HCT116 (cell line): ENCODE data around the gene GALNT6. TPM values are rescaled to one million over a fixed set of nuclear protein-coding genes. Genes with fewer than 3 reads are reported as not detected.

ENCODE experiments used
- ATAC-seq: fragments of 200-7000 bp; cut with Tn5 transposase; 2 replicates; pipeline ENCODE4 v1.9.1; 2020; ENCODE audit warnings: mild to moderate bottlenecking, moderate library complexity
- BruUV-seq: library from RNA; stranded (reverse); fragments of 400-500 nt; replicated peaks from 2 replicates; lab custom pipeline; 2021; lab: Mats Ljungman, UMichigan
- CTCF ChIA-PET: fragments of 300-600 bp; sonication (Branson Sonifier 250); formaldehyde crosslinking; loops from one replicate; lab custom pipeline; 2021; ENCODE audit warnings: antibody characterized with exemption; lab: Charles Lee
- POLR2A ChIA-PET: fragments of 300-600, 350-600 bp; sonication (Branson Sonifier 250); formaldehyde crosslinking; loops from one replicate; lab custom pipeline; 2021; ENCODE audit warnings: antibody characterized with exemption; lab: Charles Lee
- RAD21 ChIA-PET, 2 experiments: fragments of 300-600 bp; sonication (Branson Sonifier 250); formaldehyde crosslinking; loops; one replicate each; lab custom pipeline; 2023; ENCODE audit warnings: low total read pairs in 2 of 2; ENCODE audit not compliant: uncharacterized antibody in 2 of 2, unreplicated experiment in 2 of 2, low non-redundant PET in 1 of 2; lab: Charles Lee
- DNase-seq: peaks from one replicate; pipeline ENCODE4 v3.0.0-alpha.2; 2010; ENCODE audit warnings: low read depth, low spot score
- H2AFZ ChIP-seq: fragments of 200-600 bp; shearing (Covaris generic), sonication (generic); 2 replicates; pipeline ENCODE4 v1.6.1; 2017; ENCODE audit warnings: low read depth, mixed run types, mixed read lengths, antibody characterized with exemption, low read length; ENCODE audit not compliant: poor library complexity, severe bottlenecking
- H3K27ac ChIP-seq: 2 replicates; pipeline ENCODE4 v1.5.1; 2012; ENCODE audit warnings: low read depth, low read length
- H3K27me3 ChIP-seq: fragments of 200-600 bp; sonication (generic); 2 replicates; pipeline ENCODE4 v1.6.1; 2016; ENCODE audit warnings: mixed run types, low read length, mixed read lengths; ENCODE audit not compliant: insufficient read depth
- H3K36me3 ChIP-seq, 2 experiments: fragments of 200-500 bp in 1 of 2; fragments of 200-600 bp in 1 of 2; sonication (Bioruptor generic) in 1 of 2; sonication (generic) in 1 of 2; 2 replicates each; pipeline versions ENCODE4 v1.5.1 to v1.6.1; 2014 to 2016; ENCODE audit warnings: low read length in 2 of 2, inconsistent platforms in 1 of 2, mixed read lengths in 1 of 2, mixed run types in 1 of 2; ENCODE audit not compliant: insufficient read depth in 2 of 2, control insufficient read depth in 1 of 2
- H3K4me1 ChIP-seq, 2 experiments: fragments of 200-600 bp in 1 of 2; sonication (generic) in 1 of 2; 2 replicates each; pipeline versions ENCODE4 v1.5.1 to v1.6.1; 2012 to 2017; ENCODE audit warnings: low read length in 2 of 2, inconsistent platforms in 1 of 2, mild to moderate bottlenecking in 1 of 2, mixed read lengths in 1 of 2, mixed run types in 1 of 2, moderate library complexity in 1 of 2; ENCODE audit not compliant: insufficient read depth in 2 of 2, control insufficient read depth in 1 of 2
- H3K4me2 ChIP-seq: fragments of 200-600 bp; sonication (generic); 2 replicates; pipeline ENCODE4 v1.6.1; 2017; ENCODE audit warnings: mixed run types, low read length, mixed read lengths
- H3K4me3 ChIP-seq, 2 experiments: fragments of 200-600 bp in 1 of 2; sonication (generic) in 1 of 2; replicated peaks in 1 of 2; 2 replicates each; pipeline ENCODE4 v1.5.1; 2011 to 2016; ENCODE audit warnings: low read length in 2 of 2, control low read depth in 1 of 2, low read depth in 1 of 2, mild to moderate bottlenecking in 1 of 2, mixed read lengths in 1 of 2, mixed run types in 1 of 2
- H3K79me2 ChIP-seq: fragments of 200-600 bp; sonication (generic); 2 replicates; pipeline ENCODE4 v1.6.1; 2017; ENCODE audit warnings: mild to moderate bottlenecking, mixed run types, low read length, moderate library complexity, mixed read lengths; ENCODE audit not compliant: insufficient read depth
- H3K9ac ChIP-seq: fragments of 200-600 bp; sonication (generic); 2 replicates; pipeline ENCODE4 v1.6.1; 2016; ENCODE audit warnings: low read length, mixed read lengths
- H3K9me2 ChIP-seq: fragments of 200-600 bp; sonication (generic), shearing (Covaris generic); 2 replicates; pipeline ENCODE4 v1.6.1; 2017; ENCODE audit warnings: mixed run types, mild to moderate bottlenecking, moderate library complexity; ENCODE audit not compliant: insufficient read depth
- H3K9me3 ChIP-seq, 2 experiments: fragments of 200-500 bp in 1 of 2; fragments of 200-600 bp in 1 of 2; sonication (Bioruptor generic) in 1 of 2; sonication (generic) in 1 of 2; 2 replicates each; pipeline ENCODE4 v1.6.1; 2014 to 2017; ENCODE audit warnings: low read length in 2 of 2, mixed read lengths in 2 of 2, inconsistent platforms in 1 of 2, low read depth in 1 of 2, mild to moderate bottlenecking in 1 of 2, mixed run types in 1 of 2, moderate library complexity in 1 of 2; ENCODE audit not compliant: control insufficient read depth in 1 of 2, insufficient read depth in 1 of 2
- H4K20me1 ChIP-seq: fragments of 200-600 bp; sonication (generic), shearing (Covaris generic); 2 replicates; pipeline ENCODE4 v1.6.1; 2017; ENCODE audit warnings: mixed run types, mild to moderate bottlenecking, moderate library complexity; ENCODE audit not compliant: insufficient read depth
- ATF3 ChIP-seq: IDR thresholded peaks from 2 replicates; pipeline ENCODE4 v1.6.1; 2012
- CEBPB ChIP-seq: IDR thresholded peaks from 2 replicates; pipeline ENCODE4 v1.6.1; 2012; ENCODE audit warnings: low read depth
- FOSL1 ChIP-seq: IDR thresholded peaks from 2 replicates; pipeline ENCODE4 v1.6.1; 2012; ENCODE audit warnings: low read depth
- JUND ChIP-seq: IDR thresholded peaks from 2 replicates; pipeline ENCODE4 v1.6.1; 2012
- MAX ChIP-seq: IDR thresholded peaks from 2 replicates; pipeline ENCODE4 v1.6.1; 2012
- REST ChIP-seq: IDR thresholded peaks from 2 replicates; pipeline ENCODE4 v1.6.1; 2012; ENCODE audit warnings: low read depth
- SIN3A ChIP-seq: IDR thresholded peaks from 2 replicates; pipeline ENCODE4 v1.6.1; 2012; ENCODE audit warnings: low read depth
- SP1 ChIP-seq: IDR thresholded peaks from 2 replicates; pipeline ENCODE4 v1.6.1; 2012; ENCODE audit warnings: low read depth
- SRF ChIP-seq: IDR thresholded peaks from 2 replicates; pipeline ENCODE4 v1.6.1; 2012; ENCODE audit warnings: low read depth
- TCF7L2 ChIP-seq: IDR thresholded peaks from 2 replicates; pipeline ENCODE4 v1.7.0; 2011; ENCODE audit warnings: borderline replicate concordance, inconsistent platforms; ENCODE audit not compliant: insufficient read depth, insufficient read length; ENCODE audit errors: extremely low read depth
- intact Hi-C: fragments of 100-400 bp; cut with micrococcal nuclease; formaldehyde crosslinking; loops from 2 replicates; pipeline ENCODE4 v1.10.0; 2022
- total RNA-seq: library from RNA; stranded (reverse); gene quantifications from one replicate; pipeline ENCODE4 v1.2.1, GENCODE V29; 2021; ENCODE audit not compliant: unreplicated experiment

The GALNT6 gene
- total RNA-seq, 1 experiment from 2014 or later: 16.4 TPM

GRCh38 chr12:51406290-51406689 is 15.1 kb upstream of the GALNT6 start:
- intact Hi-C loops: no loop called here

More at GRCh38 chr12:51406290-51406689, 15.1 kb upstream of the GALNT6 start:
- RAD21 ChIA-PET: no interaction called here
- Histone ChIP-seq H3K9ac (no peak overlapping the region), H3K4me3 (no peak overlapping the region), H3K36me3 (no peaks in the 10 kb centered on the region), H3K27me3 (no peaks in the 10 kb centered on the region; the same call in 1 of the 2 replicates), H3K9me3 (no peaks in the 10 kb centered on the region), H2AFZ (no peak overlapping the region), H3K27ac (no peak overlapping the region), H3K4me1 (no peaks in the 10 kb centered on the region), H4K20me1 (no peaks in the 10 kb centered on the region), H3K79me2 (no peaks in the 10 kb centered on the region), H3K9me2 (no peaks in the 10 kb centered on the region), H3K4me2 (no peak overlapping the region)
- DNase-seq (no peak), ATAC-seq (no peak)
- CTCF ChIA-PET: no interaction called here
- POLR2A ChIA-PET: no interaction called here
- no TSS peak for BruUV-seq
- TF ChIP-seq JUND (no peak), FOSL1 (no peak), MAX (no peak), ATF3 (no peak), SIN3A (no peak), SRF (no peak), SP1 (no peak), CEBPB (no peak), TCF7L2 (no peak), REST (no peak)
- TF ChIP-seq, all 23 proteins: peak for 0
